Choroid plexus epithelial cell (primary cell): ENCODE results near the gene NALCN.

ENCODE experiments used
- DNase-seq: peaks from one replicate; pipeline ENCODE4 v3.0.0-alpha.2; 2010; ENCODE audit warnings: low read depth
- H3K4me3 ChIP-seq: 2 replicates; pipeline ENCODE4 v1.5.1; 2011; ENCODE audit warnings: low read depth, mild to moderate bottlenecking, control low read depth, low read length, moderate library complexity
- TF ChIP-seq, protein P1 (sequence below): conservative IDR thresholded peaks from 2 replicates; pipeline ENCODE4 v1.5.1; 2011; ENCODE audit warnings: low read depth, mild to moderate bottlenecking, control low read depth, inconsistent platforms, low read length, moderate library complexity

Gene NALCN

DNA sequence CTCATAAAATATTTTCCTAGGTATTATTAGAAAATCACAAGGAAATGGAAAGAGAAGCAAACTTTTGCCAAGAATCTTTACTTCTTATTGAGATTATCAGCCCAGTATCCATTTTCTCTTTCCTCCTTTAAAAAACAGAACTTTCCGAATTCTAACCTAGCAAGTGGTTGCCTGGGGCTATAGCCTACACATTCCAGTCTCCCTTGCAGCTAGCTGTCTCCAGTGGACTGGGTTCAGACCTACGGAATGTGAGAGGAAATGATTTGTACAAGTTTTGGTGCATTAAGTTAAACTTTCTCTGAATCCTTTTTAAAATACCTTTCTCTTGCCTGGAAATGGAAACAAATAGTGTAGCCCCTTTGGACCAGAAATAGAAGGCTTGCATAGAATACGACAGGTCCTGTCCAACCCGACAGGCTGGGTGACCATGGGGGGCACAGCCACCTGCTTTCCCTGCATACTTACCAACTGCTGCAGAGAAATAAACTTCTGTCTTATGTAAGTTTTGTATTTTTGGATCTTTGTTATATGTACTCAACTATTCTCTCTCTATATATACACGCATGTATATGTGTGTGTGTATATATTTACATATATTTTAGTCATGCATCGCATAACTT lies 185.9 kb downstream of the NALCN start:
- no peak overlapping the region for H3K4me3 ChIP-seq
- TF ChIP-seq, protein P1, sequence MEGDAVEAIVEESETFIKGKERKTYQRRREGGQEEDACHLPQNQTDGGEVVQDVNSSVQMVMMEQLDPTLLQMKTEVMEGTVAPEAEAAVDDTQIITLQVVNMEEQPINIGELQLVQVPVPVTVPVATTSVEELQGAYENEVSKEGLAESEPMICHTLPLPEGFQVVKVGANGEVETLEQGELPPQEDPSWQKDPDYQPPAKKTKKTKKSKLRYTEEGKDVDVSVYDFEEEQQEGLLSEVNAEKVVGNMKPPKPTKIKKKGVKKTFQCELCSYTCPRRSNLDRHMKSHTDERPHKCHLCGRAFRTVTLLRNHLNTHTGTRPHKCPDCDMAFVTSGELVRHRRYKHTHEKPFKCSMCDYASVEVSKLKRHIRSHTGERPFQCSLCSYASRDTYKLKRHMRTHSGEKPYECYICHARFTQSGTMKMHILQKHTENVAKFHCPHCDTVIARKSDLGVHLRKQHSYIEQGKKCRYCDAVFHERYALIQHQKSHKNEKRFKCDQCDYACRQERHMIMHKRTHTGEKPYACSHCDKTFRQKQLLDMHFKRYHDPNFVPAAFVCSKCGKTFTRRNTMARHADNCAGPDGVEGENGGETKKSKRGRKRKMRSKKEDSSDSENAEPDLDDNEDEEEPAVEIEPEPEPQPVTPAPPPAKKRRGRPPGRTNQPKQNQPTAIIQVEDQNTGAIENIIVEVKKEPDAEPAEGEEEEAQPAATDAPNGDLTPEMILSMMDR: no peak

GRCh38 chr13:101219609-101220265 lies 196.6 kb downstream of the NALCN start:
- no peak overlapping the region for H3K4me3 ChIP-seq
- peak; percentile 5 for DNase-seq
- TF ChIP-seq, protein P1: no peak

More for the DNA sequence above, 185.9 kb downstream of the NALCN start:
- DNase-seq: no peak

DNA sequence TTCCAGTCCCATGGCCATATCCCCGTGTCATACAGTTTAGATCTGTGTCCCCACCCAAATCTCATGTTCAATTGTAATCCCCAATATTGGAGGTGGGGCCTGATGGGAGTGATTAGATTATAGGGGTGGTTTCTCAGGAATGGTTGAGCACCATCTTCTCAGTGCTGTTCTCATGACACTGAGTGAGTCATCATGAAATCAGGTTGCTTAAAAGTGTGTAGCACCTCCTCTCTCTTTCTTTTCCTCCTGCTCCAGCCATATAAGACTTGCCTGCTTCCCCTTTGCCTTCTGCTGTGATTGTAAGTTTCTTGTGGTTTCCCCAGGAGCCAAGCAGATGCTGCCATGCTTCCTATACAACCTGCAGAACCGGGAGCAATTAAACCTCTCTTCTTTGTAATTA lies 197.8 kb downstream of the NALCN start:
- TF ChIP-seq, protein P1: no peak
- DNase-seq: peak; percentile 19
- no peak overlapping the region for H3K4me3 ChIP-seq

DNA sequence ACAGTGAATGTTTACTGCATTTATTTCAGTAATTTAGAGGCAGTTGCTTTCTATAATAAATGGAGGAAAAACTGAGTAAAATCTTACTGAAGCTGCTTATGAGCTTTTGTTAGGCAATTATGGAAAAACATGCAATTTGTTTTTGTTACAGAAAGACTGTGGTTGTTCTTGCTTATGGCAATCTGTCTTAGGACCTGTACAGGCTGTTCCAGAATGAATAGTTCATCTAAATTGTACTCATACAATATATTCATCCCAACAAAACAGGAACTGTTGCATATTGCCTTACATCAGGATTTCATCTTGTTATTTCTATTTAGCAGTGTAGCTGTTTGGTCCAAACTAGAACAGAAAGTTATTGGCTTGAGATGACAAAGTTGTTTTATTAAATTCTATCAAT lies 199.2 kb downstream of the NALCN start:
- no peak overlapping the region for H3K4me3 ChIP-seq
- TF ChIP-seq, protein P1: no peak
- peak; percentile 22 for DNase-seq

GRCh38 chr13:101211261-101211660 lies 205.0 kb downstream of the NALCN start:
- peak; percentile 65 for DNase-seq
- TF ChIP-seq, protein P1: no peak
- H3K4me3 ChIP-seq: no peak overlapping the region

DNA sequence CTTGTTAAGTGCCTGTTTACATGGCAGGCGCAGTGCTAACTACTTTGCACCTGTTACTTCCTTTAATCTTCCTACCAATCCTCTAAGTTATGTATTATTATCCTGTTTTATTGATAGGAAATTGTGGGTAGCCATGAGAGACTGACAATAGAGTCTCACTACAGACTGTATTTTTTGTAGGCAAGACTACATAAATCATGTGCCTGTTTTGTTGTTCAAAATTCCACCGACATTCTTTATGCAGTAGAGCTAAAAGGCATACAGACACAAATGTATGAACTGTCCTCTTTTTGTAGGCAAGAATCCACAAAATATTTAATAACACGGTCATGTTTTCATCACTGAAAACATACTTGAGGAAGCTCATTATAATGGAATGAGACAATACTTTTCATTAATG lies 205.5 kb downstream of the NALCN start:
- TF ChIP-seq, protein P1: no peak
- DNase-seq: peak; percentile 28
- no peak overlapping the region for H3K4me3 ChIP-seq

GRCh38 chr13:101209206-101209893 lies 207.0 kb downstream of the NALCN start:
- DNase-seq: no peak
- no peak overlapping the region for H3K4me3 ChIP-seq
- TF ChIP-seq, protein P1: no peak
